LNCaP clone FGC (cell line): ENCODE results near the gene PI4K2A.

ENCODE experiments used
- DNase-seq: peaks from one replicate; pipeline ENCODE4 v3.0.0-alpha.2; 2011; ENCODE audit warnings: low read depth
- H3K4me3 ChIP-seq: 2 replicates; pipeline ENCODE4 v1.5.1; 2011; ENCODE audit warnings: mild to moderate bottlenecking, low read depth, low read length, control low read depth
- CTCF ChIP-seq: IDR thresholded peaks from 2 replicates; pipeline ENCODE4 v1.5.1; 2012; ENCODE audit warnings: mild to moderate bottlenecking; ENCODE audit not compliant: control insufficient read depth, insufficient read depth; ENCODE audit errors: extremely low read depth

Gene PI4K2A

GRCh38 chr10:97640174-97640867 is at the start of gene PI4K2A:
Gene PI4K2A, plus strand, starts transcription at chr10:97640671. Its CDS starts 72 bp downstream, at chr10:97640743.
- H3K4me3 ChIP-seq, result peak within 1 kb of the TSS; percentile 82
- peak; percentile 98 for DNase-seq
- TF ChIP-seq CTCF, result no peak

GRCh38 chr10:97590748-97591495 is 49.5 kb upstream of the PI4K2A start:
- H3K4me3 ChIP-seq, result no peak overlapping the region
- TF ChIP-seq CTCF, result no peak
- no peak for DNase-seq

DNA sequence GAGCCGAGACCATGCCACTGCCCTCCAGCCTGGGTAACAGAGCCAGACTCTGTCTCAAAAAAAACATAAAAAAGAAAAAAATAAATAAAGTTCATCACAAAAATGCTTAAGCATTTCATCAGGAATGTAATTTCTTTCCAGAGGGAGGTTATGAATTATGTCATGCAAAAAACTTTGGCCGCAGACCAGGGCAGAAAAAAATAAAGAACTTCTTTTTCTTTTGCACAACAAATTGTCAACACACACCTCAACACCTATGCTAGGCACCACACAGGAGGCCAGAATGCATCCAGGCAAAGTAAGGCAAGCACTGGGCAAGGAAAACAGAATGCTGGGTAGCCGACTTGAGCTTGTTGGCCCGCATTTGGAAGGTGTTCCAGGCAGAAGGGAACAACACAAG is 47.0 kb upstream of the PI4K2A start:
- DNase-seq, result no peak
- no peak overlapping the region for H3K4me3 ChIP-seq
- no peak for TF ChIP-seq CTCF

GRCh38 chr10:97596101-97597082 is 44.1 kb upstream of the PI4K2A start:
- no peak for DNase-seq
- no peak overlapping the region for H3K4me3 ChIP-seq
- no peak for TF ChIP-seq CTCF

DNA sequence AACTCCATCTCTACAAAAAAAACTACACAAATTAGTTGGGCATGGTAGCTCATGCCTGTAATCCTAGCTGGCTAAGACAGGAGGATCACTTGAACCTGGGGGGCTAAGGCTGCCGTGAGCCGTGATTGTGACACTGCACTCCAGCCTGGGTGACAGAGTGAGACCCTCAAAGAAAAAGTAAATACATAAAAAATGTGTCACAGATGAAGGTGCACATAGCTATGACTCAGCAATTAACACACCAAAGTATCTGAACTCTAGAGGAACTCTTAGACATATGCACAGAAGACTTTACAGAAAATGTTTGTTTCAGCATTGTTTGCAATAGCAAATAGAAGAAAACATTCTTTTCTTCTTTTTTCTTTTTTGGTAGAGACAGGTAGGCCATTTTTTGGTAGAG is 42.7 kb upstream of the PI4K2A start:
- no peak for TF ChIP-seq CTCF
- no peak overlapping the region for H3K4me3 ChIP-seq
- DNase-seq, result no peak

- DNase-seq, result no peak
- no peak overlapping the region for H3K4me3 ChIP-seq
- no peak for TF ChIP-seq CTCF
These were observed 41.8 kb upstream of the PI4K2A start for GRCh38 chr10:97598407-97599271.
